WERI-Rb-1 (cell line): ENCODE results near the gene CDC20B.

Experiments used
- DNase-seq: peaks from one replicate; pipeline ENCODE4 v3.0.0-alpha.2; 2020
- H3K27ac ChIP-seq: fragments of 250-450 bp; sonication (Bioruptor Pico); 2 replicates; pipeline ENCODE4 v1.5.1; 2020; ENCODE audit warnings: mild to moderate bottlenecking, moderate library complexity
- H3K27me3 ChIP-seq: fragments of 250-450 bp; sonication (Bioruptor Pico); 2 replicates; pipeline ENCODE4 v1.5.1; 2021; ENCODE audit warnings: mild to moderate bottlenecking, low read depth, moderate library complexity; ENCODE audit not compliant: insufficient read depth, severe bottlenecking
- H3K36me3 ChIP-seq: fragments of 250-450 bp; sonication (Bioruptor Pico); 2 replicates; pipeline ENCODE4 v1.5.1; 2020; ENCODE audit warnings: mild to moderate bottlenecking, moderate library complexity
- H3K4me3 ChIP-seq: 2 replicates; pipeline ENCODE4 v1.5.1; 2011; ENCODE audit warnings: low read depth, mild to moderate bottlenecking, control low read depth, low read length
- H3K9me3 ChIP-seq: fragments of 250-450 bp; sonication (Bioruptor Pico); 2 replicates; pipeline ENCODE4 v1.5.1; 2021; ENCODE audit warnings: mild to moderate bottlenecking, moderate library complexity; ENCODE audit not compliant: severe bottlenecking
- CTCF ChIP-seq: IDR thresholded peaks from 2 replicates; pipeline ENCODE4 v1.5.1; 2011; ENCODE audit warnings: low read depth, mild to moderate bottlenecking, control low read depth, inconsistent platforms, low read length

Gene CDC20B

GRCh38 chr5:55154873-55155272 lies 18.1 kb downstream of the CDC20B start:
- no peak for DNase-seq
- TF ChIP-seq CTCF = no peak
- H3K4me3 ChIP-seq = no peak overlapping the region
- no peaks in the 10 kb centered on the region for H3K36me3 ChIP-seq
- H3K9me3 ChIP-seq = no peaks in the 10 kb centered on the region
- H3K27ac ChIP-seq = no peak overlapping the region
- H3K27me3 ChIP-seq = no peaks in the 10 kb centered on the region

- no peak for TF ChIP-seq CTCF
- no peak overlapping the region for H3K4me3 ChIP-seq
- DNase-seq = no peak
- no peaks in the 10 kb centered on the region for H3K27me3 ChIP-seq
- H3K27ac ChIP-seq = no peak overlapping the region
- no peaks in the 10 kb centered on the region for H3K9me3 ChIP-seq
- H3K36me3 ChIP-seq = no peaks in the 10 kb centered on the region
Measured at GRCh38 chr5:55151923-55152842, 20.8 kb downstream of the CDC20B start.

- H3K4me3 ChIP-seq = no peak overlapping the region
- no peak for TF ChIP-seq CTCF
- H3K27me3 ChIP-seq = peaks cover 3% of the 10 kb centered on the region
- no peaks in the 10 kb centered on the region for H3K9me3 ChIP-seq
- H3K36me3 ChIP-seq = no peaks in the 10 kb centered on the region
- no peak for DNase-seq
- H3K27ac ChIP-seq = no peak overlapping the region
Measured at GRCh38 chr5:55149308-55149795, 23.6 kb downstream of the CDC20B start.

GRCh38 chr5:55146543-55147151 lies 26.3 kb downstream of the CDC20B start:
- no peak overlapping the region for H3K27ac ChIP-seq
- peak; percentile 95 for TF ChIP-seq CTCF
- peak; percentile 84 for DNase-seq
- H3K9me3 ChIP-seq = no peaks in the 10 kb centered on the region
- no peaks in the 10 kb centered on the region for H3K36me3 ChIP-seq
- H3K27me3 ChIP-seq = peaks cover 22% of the 10 kb centered on the region
- H3K4me3 ChIP-seq = no peak overlapping the region

GRCh38 chr5:55146080-55146479 lies 26.9 kb downstream of the CDC20B start:
- no peak for TF ChIP-seq CTCF
- no peak for DNase-seq
- H3K4me3 ChIP-seq = no peak overlapping the region

More at GRCh38 chr5:55146080-55146479, 26.9 kb downstream of the CDC20B start:
- H3K36me3 ChIP-seq = no peaks in the 10 kb centered on the region
- no peaks in the 10 kb centered on the region for H3K9me3 ChIP-seq
- no peak overlapping the region for H3K27ac ChIP-seq
- H3K27me3 ChIP-seq = peaks cover 24% of the 10 kb centered on the region
